HG02852 (cell line): ENCODE data around the gene SPOP.

Experiments
- ATAC-seq: cut with Tn5 transposase; IDR thresholded peaks from one replicate; pipeline ENCODE4 v1.9.1; 2021; ENCODE audit warnings: mild to moderate bottlenecking, moderate library complexity; ENCODE audit not compliant: unreplicated experiment

SPOP gene

DNA sequence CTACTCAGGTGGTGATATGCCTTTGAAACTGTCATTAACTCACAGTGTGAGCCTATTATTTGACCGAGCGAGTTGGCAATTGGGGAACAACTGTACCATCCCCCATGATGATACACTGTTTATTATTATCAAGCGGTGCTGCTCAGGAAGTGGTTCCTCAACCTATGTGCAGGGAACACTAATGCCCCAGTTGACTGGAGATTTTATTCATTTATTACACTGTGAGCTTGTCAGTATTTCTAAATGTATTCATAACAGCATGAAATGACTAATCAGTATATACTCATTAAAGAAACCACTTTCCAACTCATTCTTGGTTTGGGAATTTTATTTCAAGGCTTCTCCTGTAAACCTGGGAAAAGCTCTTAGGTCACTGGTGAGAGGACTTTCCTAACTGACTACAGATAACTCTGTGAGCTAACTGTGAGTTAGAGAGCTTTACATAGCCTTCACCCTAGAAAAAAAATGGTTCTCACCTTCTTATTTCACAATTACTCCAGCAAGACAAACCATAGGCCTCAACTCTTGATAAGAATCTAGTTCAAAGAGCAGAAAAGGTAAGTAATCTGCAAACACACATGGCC lies 59.8 kb downstream of the SPOP start:
- ATAC-seq: no peak

DNA sequence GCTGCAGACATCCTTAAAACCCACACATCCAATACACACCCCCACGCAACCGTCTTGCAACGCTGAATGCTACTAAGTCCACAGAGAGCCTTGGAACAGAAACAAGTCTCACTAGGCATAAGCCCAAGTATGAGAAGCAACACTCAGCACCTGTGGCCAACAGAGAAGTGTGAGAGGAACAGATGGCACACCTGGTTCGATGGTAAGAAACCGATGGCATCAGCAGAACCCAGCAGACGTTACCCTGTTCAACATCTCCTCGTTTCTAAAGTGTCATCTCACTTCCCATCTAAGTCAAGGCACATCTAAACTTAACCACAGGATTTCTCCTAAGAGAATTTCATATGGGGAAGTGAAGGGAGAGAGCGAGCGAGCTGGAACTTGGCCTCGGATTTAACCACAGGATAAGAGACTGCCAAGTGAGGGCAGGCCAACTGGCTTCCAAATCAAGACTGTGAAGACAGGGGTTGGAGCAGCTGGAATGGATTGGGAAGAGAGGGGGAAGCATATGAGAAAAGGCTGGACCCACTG lies 61.2 kb downstream of the SPOP start:
- ATAC-seq: no peak

DNA sequence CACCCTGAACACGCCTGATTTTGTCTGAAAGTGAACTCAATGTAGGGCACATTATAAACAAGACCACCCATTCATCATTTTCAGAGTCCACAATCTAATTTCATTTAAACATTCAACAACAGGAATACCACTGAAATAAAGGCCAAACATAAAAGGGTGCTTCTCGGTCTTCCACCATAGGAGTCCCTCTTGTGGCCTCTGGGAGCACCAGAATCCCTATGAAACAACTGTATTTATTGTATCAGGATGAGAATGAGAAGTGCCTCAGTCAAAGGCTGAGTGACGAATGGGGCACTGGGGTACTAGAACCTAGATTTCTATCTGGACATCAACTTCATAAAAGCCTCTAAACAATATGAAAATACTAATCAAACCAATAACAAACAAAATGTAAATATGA lies 61.8 kb downstream of the SPOP start:
- ATAC-seq: no peak

DNA sequence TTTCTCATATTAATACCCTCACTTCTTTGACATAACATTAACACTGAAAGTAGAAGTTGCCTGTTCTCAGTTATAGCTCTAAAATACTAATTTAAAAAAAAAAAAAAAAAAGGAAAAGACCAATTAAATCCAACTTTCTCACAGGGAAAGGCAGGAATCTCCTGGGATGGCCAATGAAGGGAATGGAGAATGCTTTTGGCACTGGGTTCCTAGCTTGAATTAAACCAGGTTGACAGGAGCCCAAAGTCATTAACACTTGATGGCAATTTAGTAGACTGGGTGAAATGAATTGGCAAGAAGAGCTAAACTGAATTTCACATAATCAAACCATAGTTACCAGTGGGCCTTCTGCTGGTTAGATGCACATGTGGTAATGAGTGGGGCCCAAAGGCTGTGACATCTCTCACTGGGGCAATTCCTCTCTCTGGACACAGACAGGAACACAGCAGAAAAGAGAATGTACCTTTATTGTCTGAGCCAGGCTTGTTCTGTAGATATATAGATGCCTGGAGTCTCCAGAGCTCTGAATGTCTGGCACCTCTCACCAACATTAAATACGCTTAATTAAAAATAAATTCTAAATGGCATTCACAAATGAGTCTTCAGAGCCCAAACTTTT lies 64.6 kb downstream of the SPOP start:
- no peak for ATAC-seq

DNA sequence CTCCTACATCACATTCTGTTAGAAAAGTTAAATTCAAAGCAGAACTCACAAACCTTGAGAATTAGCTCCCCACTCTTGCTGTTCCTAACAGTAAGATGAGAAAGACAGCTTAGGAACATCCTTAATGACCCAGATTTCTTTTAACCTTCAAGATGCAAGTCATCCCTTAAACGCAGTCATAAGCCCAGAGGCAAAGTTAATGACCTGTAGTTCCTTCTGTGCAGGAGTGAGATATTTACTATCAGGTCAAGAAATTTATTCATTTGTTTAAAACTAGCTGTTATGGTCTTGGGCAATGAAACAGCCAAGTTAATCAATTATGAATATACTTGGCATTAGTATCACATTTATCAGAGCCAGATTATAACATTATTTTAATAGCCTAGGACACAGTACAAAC lies 65.2 kb downstream of the SPOP start:
- no peak for ATAC-seq

DNA sequence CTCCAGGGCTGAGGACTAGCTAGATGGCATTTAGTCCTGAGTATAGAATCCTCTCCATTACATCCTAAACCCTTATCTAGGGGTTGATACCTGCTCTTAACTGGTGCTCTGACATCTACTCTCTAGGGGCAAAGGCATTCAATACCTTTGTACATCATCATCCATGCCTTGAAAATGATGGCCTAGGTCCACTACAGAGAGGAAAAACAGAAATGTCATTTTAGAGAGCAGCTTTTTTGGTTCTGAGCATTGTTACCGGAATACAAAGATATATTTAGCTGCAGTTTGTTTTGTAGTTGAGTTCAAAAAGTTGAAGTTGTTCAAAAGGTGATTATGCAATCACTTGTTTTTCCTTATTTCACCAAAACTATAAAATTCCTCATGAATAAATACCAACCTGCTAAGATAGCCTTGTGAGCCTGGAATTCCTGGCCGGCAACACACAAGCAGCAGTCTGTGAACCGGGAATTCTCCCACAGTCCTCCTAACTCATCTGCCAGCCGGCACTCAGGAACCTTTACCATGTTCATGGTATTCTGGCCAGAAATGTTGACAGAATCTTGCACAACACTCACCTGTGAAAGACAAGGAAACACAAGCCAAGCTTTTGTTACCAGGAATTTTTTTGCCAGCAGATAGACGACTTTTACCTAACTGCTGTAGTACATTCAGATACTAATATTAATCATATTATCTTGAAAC lies 66.9 kb downstream of the SPOP start:
- ATAC-seq: no peak

DNA sequence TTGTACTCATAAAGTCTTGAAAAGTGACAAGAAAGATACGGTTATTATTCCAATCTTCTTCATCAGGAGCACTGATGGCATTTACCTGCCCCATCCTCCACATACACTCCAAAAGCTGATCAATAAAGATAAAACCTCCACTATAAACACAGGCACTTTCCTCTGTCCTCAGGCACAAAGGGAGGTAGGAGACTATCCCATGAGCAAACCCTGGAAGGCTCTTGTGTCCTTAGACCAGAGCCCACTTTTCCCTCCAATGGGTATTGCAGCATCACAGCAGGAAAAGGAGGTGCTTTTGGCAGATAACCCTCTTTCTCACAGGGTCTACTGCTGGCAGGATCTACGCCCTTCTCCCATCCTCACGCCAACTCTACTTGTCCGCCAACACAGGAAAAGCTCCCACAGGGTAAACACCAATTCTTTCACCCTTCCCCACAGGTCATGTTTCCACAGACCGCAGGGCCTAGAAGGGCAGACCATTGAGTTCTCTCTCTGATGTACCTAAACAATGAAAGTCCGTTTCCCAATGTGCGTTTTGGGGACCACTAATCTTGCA lies 73.5 kb downstream of the SPOP start:
- no peak for ATAC-seq

DNA sequence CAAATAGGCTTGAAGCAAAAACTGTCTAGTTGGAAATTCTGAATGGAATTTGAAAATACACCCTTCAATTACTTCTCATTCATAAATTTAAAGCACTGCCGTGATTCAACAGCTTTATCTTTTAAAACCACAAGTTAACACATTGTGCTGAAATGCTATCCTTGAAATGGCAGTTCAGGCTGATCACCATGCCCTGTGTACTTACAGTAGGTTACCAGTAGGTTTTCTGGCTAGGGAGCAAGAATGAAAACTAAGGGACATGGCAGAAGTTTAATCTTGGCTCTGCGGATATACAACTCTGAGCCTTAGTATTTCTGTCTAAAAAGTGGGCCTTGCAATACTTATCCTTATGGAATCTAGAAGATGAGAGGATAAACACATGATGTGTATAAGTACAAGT lies 74.2 kb downstream of the SPOP start:
- no peak for ATAC-seq

DNA sequence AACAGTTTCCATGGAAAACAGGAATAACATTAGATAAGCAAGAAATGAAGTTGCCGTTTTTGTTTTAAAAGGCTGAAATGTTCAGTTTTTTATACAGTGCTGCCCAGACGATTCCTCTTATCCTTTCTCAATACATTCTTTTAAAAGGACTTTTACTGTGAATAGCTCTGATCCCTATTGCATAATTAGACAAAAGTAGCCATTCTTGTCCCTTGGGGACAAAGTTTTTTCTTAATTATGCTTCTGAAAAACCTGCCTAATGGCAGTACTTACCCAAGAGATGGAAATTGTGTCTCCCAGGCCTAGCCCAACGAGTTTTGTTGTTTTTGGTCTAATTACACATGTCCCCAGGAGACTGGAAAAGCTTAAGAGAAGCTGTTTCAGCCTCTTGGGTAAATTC lies 74.7 kb downstream of the SPOP start:
- no peak for ATAC-seq

DNA sequence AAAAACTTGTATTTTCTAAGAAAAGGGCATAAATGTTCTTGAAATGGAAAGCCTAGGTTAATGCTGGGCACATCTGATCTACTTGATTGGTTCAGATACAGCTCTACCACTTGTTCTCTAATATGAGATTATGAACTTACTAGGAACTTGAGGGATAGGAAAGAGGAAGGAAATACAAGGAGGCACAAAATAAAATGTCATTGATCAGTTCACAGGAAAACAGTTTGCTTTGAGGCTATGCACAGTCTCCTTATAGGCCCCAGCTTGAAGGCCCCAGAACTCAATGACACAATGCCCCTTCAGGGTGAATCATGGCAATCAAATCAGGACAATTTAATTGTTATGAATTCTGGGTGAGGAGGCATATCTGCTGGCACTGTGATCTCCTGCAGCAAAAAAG lies 75.1 kb downstream of the SPOP start:
- no peak for ATAC-seq

DNA sequence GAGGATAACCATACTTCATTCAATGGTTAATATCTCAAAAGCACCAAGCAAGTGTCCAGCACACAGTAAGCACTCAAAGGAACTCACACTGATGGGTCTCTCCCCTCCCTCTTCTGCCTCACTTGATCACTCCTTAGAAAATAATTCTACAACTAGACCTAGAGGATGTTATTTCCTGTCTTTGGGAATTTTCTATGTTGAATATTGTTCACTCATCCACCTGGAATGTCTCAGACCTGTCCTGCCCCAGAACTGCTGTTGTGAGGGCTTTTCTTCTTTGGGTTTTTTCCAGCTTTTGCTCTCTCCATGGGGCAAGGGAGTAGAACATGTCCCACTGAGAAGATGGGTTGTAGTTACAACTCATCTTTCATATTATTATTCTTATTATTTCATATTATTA lies 76.9 kb downstream of the SPOP start:
- ATAC-seq: no peak

DNA sequence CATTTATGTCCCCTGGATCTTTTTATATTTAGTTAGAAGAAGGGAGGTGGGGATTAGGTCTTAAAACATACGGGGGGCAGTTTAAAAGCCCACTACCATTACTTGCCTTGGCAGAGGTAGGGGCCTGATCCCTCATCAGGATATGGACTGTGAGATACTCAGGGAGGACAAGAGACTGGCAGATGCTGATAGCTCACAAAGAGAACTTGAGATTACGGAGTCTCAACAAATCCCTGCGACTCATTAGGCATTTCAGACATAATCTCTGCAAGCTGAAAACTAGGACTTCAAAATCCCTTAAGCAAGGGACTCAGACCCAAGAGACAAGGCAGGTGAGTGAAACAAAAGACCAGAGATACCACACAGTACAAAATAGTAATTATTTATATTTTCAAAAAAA lies 79.0 kb downstream of the SPOP start:
- no peak for ATAC-seq

DNA sequence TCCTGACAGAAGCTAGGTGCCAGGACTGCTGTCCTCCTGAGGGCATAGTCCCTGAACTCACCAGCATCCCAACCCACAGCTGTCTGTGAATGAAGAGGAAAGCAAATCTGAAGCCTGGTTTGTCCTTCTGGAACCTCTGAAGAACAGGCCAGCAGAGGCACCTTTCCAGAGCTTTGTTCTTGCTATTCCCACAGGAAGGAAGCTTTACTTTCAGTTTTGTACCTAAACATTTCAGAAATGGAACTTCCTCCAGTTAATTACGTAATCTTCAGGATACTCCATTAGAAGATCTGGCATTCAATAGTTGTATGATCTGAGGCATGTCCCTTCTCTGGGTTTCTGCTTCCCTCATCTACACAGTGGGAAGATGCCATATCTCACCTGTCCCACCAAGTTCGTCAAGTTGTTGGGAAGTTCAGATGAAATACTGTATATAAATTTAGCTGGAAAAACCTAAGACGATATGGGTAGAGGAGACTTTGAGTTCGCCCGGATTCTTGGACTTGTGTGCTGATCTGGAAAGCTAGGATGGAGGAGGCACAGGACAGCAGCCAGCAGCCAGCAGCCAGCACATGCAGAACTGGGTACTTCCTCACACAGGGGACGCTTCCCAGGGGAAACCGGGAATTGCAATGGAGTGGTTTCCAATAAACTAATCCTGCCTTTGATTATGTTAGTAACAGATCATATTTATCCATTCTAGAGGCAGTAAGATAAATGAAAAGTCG lies 79.8 kb downstream of the SPOP start:
- no peak for ATAC-seq

DNA sequence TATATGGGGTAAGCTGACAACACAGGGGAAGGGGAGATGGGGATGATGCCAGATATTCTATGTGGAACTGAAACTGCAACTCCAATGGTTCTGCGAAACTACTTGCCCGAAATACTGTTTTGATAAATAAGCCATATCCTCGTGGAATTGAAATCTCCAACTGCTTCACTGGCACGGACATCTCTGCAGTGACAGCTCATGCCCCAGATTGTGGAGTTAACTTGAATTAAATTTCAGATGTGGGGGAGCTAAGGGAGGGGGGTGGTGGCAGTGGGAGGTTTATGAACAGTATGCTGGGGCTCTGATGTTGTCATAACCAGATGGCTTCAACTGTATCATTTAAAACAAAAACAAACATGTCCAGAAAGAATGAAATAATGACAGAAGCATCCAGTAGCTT lies 80.5 kb downstream of the SPOP start:
- ATAC-seq: no peak

DNA sequence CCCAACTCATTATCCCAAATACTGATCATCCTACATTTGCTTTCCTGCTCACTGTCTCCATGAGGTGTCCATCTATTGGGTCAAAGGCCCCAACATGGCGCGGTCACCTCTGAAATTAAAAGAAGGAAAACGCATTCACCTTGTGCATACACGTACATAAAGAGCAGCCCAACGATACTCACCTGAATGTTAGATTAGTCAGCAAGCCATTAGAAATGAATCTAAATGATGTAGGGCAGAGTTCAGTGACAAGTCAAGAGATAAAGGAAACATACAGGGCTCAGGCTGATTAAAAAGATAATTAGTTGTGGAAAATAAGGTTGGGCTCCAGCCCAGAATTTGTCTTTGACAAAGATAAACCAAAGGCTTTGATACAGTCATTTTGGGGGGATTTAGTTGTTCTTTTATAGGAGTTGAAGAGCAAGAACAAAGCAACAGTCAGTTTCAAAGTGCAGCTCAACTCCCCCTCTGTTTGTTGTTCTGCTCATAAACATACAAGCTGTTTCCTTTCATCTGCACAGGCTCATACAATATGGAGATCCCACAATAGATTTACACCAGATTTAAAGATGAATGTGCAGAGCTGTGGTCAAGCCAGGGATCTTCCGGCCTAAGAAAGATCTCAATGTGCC lies 81.2 kb downstream of the SPOP start:
- ATAC-seq: no peak

DNA sequence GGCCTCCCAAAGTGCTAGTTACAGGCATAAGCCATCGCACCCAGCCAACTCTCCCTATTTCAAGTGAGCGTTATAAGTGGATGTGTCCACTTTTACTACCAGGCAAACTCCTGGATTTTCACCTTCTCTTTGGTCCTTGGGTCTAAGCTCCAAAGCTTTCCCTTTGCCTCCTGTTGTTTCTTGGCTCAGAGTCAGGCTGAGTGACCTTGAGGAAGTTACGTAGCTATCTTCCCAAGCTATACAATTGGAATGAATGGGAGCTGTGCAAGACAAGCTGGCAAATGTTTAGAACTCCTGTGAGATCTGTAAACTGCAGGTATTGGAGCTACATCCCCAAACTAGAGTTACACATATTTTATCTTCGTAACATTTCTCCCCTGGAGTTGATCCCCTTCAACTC lies 81.9 kb downstream of the SPOP start:
- no peak for ATAC-seq

DNA sequence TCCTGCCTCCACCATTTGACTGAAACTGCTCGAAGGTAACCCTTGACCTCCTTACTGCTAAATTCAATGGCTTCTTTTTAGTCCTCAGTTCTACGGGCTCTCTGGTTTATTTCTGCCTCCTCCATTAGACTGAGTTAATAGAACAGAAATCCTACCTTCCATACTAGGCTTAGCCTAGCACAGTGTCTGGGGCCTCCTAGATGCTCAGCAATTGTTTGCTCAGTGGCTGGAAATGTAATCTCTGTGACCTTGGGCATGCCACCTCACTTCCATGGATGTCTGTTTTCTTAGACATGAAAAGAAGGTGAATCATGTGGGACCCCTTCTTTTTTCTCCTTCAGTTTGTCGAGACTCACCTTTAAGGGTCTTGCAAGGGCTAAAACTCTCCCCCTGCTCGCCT lies 82.6 kb downstream of the SPOP start:
- ATAC-seq: no peak

DNA sequence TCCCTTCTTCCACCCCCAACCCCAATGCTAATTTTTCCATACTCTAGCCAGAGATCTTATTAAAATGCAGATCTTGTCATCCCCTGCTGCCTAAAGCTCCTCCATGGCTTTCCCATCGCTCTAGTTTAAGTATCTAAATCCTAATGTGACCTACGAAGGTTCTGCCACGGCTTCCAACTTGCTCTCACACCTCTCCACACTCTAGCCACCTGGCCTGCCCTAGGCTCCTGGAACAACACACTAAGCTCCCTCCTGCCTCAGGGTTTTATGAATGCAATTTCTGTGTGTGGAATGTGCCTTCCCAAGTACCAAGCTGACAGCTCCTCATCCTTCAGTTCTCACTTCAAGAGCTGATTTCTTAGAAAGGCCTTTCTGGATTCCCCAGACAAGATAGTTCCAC lies 85.6 kb downstream of the SPOP start:
- ATAC-seq: no peak

DNA sequence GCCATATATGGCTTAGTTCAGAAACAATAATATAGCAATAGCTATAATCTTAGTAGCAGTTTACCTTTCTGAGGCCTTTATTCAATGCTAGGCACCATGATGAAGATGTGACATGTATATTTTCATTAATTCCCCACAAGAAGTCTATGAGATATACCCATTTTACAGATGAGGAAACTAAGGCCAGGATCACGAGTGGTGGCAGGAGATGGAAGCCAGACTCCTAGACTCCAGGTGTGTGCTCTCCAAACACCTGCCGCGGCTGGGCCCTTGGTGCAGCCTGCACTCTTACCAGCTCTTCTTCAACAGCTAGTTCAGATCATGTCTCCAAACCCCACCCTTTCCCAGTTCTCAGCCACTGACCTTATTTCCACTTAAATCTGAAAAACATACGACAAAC lies 87.0 kb downstream of the SPOP start:
- no peak for ATAC-seq

DNA sequence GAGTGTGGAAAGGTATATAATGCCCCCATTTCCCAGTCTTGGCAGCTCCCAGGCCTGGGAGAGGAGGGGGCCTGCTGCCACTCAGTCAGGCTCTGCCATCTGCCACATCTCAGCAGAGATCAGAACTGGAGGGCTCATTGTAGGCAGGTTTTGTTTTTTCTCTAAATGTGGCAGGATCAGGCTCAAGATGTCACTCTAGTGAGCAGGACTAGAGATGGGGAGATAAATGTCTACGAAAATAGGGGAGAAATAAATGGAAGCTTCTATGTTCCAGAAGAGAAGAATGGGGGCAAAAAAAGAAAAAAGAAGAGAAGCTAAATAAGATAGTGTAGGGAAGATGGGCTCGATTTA lies 88.3 kb downstream of the SPOP start:
- no peak for ATAC-seq
